GM06990 (cell line): Measurements from ENCODE around the gene ZBTB4.

Experiments
- DNase-seq: peaks from one replicate; pipeline ENCODE4 v3.0.0-alpha.2; 2011; ENCODE audit not compliant: insufficient read length; ENCODE audit errors: extremely low read depth
- H3K27me3 ChIP-seq: replicated peaks from 2 replicates; pipeline ENCODE4 v1.6.0; 2011; ENCODE audit warnings: low read length; ENCODE audit not compliant: control insufficient read depth, insufficient read depth
- H3K36me3 ChIP-seq: 2 replicates; pipeline ENCODE4 v1.5.1; 2011; ENCODE audit warnings: low read length; ENCODE audit not compliant: control insufficient read depth, insufficient read depth
- H3K4me3 ChIP-seq: replicated peaks from 2 replicates; pipeline ENCODE4 v1.5.1; 2011; ENCODE audit warnings: low read depth, mild to moderate bottlenecking, control low read depth, low read length
- TF ChIP-seq, protein P1 (sequence below): IDR thresholded peaks from 2 replicates; pipeline ENCODE4 v1.5.1; 2011; ENCODE audit warnings: low read length, control low read depth, mild to moderate bottlenecking, inconsistent platforms; ENCODE audit not compliant: insufficient read depth, poor library complexity, severe bottlenecking

Gene ZBTB4

DNA sequence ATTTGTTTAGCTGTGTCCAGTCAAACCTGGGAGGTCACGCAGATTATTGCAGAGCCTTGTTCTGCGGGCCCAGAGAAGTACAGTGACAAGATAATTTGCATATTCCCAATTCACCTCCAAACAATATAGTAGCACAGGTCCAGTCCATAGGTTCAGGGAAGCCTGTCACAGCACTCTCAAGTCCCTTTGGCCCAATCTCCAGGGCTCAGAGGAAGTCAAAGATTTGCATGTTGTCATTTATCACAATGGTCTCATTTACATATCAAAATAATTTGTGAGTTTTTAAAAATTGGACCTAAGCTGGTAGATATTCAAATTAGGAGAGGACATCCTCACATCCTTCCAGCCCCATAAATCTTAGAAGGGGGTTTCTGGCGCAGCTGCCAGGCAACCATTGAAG is 11.9 kb downstream of the ZBTB4 start:
- Histone ChIP-seq H3K27me3 (no peaks in the 10 kb centered on the region), H3K4me3 (no peak overlapping the region), H3K36me3 (peaks cover 4% of the 10 kb centered on the region)
- DNase-seq: no peak
- TF ChIP-seq, protein P1, sequence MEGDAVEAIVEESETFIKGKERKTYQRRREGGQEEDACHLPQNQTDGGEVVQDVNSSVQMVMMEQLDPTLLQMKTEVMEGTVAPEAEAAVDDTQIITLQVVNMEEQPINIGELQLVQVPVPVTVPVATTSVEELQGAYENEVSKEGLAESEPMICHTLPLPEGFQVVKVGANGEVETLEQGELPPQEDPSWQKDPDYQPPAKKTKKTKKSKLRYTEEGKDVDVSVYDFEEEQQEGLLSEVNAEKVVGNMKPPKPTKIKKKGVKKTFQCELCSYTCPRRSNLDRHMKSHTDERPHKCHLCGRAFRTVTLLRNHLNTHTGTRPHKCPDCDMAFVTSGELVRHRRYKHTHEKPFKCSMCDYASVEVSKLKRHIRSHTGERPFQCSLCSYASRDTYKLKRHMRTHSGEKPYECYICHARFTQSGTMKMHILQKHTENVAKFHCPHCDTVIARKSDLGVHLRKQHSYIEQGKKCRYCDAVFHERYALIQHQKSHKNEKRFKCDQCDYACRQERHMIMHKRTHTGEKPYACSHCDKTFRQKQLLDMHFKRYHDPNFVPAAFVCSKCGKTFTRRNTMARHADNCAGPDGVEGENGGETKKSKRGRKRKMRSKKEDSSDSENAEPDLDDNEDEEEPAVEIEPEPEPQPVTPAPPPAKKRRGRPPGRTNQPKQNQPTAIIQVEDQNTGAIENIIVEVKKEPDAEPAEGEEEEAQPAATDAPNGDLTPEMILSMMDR: no peak

- TF ChIP-seq, protein P1: no peak
- DNase-seq: no peak
Measured at GRCh38 chr17:7466639-7467341, 12.6 kb downstream of the ZBTB4 start.

GRCh38 chr17:7466318-7466638 is 13.2 kb downstream of the ZBTB4 start:
- Histone ChIP-seq H3K4me3 (no peak overlapping the region), H3K27me3 (no peaks in the 10 kb centered on the region), H3K36me3 (peaks cover 4% of the 10 kb centered on the region)
- DNase-seq: no peak
- TF ChIP-seq, protein P1: no peak

More at GRCh38 chr17:7466639-7467341, 12.6 kb downstream of the ZBTB4 start:
- H3K4me3 ChIP-seq: no peak overlapping the region
- H3K27me3 ChIP-seq: no peaks in the 10 kb centered on the region
- peaks cover 4% of the 10 kb centered on the region for H3K36me3 ChIP-seq

- peaks cover 4% of the 10 kb centered on the region for H3K36me3 ChIP-seq
- no peak for DNase-seq
- TF ChIP-seq, protein P1: no peak
- no peak overlapping the region for H3K4me3 ChIP-seq
- no peaks in the 10 kb centered on the region for H3K27me3 ChIP-seq
Measured at GRCh38 chr17:7465597-7466275, 13.7 kb downstream of the ZBTB4 start.

GRCh38 chr17:7464081-7464480 is 15.3 kb downstream of the ZBTB4 start:
- TF ChIP-seq, protein P1: no peak
- H3K4me3 ChIP-seq: no peak overlapping the region
- peaks cover 4% of the 10 kb centered on the region for H3K36me3 ChIP-seq
- no peak for DNase-seq
- no peaks in the 10 kb centered on the region for H3K27me3 ChIP-seq
